Pons (tissue), 1 donor: Measurements from ENCODE around the gene SLC7A4.
"Not testable (repeated sequence)": the region's sequence is repeated elsewhere in the genome, so short reads cannot be mapped to it uniquely, and the experiment has no call there.

Experiments
- DNase-seq: peaks from one replicate; pipeline ENCODE4 v3.0.0-alpha.2; 2016; ENCODE audit warnings: low spot score

Gene SLC7A4

DNA sequence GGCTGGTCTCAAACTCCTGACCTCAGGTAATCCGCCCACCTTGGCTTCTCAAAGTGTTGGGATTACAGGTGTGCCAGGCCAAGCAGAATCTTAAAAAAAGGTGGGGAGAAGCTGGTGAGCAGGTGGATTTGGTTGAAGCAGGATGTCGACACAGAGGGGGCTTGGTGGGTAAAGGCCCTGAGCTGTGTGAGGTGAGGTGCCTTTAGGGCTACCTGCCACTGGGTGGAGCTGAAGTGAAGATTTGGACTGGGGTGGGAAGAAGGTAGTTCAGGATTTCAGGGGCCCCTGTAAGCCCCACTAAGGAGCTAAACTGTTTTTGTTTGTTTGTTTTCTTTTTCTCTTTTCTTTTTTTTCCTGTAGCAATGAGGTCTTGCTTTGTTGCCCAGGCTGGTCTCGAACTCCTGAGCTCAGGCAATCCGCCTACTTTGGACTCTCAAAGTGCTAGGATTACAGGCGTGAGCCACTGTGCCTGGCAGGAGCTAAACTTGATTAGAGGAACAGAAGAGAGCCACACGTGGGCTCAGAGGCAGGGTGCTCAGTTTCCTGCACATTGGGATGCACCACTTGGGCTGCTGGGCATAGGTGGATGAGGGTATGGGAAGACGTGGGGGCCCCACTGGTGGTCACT, 11.4 kb downstream of the SLC7A4 start:
- no peak for DNase-seq

DNA sequence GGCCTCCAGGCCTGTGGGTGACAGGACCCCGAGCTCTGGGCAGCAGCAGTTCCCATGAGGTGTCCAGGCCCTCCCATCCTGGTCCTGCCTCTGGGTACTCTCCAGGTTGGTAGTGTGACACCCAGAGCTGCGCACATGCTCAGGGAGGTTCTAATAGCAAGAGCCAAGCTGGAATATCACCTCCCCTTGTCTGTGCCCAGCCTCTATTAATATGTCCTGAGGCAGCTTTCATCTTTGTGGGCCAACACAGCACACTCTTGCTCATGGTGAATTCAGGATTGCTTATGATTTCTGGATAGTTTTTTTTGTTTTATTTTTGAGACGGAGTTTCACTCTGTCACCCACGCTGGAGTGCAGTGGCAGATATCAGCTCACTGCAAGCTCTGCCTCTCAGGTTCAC, 14.0 kb downstream of the SLC7A4 start:
- no peak for DNase-seq

GRCh38 chr22:21016644-21017420, 15.5 kb downstream of the SLC7A4 start:
- DNase-seq: no peak

GRCh38 chr22:21015466-21016006, 16.8 kb downstream of the SLC7A4 start:
- DNase-seq: no peak

- no peak for DNase-seq
Measured at GRCh38 chr22:21014726-21015465, 17.5 kb downstream of the SLC7A4 start, which contains the start of gene P2RX6. Gene P2RX6, plus strand, starts transcription at chr22:21015165. Its CDS starts 10 bp downstream, at chr22:21015175.

- DNase-seq: peak; percentile 67
Measured at GRCh38 chr22:21014202-21014725, 18.1 kb downstream of the SLC7A4 start.

DNA sequence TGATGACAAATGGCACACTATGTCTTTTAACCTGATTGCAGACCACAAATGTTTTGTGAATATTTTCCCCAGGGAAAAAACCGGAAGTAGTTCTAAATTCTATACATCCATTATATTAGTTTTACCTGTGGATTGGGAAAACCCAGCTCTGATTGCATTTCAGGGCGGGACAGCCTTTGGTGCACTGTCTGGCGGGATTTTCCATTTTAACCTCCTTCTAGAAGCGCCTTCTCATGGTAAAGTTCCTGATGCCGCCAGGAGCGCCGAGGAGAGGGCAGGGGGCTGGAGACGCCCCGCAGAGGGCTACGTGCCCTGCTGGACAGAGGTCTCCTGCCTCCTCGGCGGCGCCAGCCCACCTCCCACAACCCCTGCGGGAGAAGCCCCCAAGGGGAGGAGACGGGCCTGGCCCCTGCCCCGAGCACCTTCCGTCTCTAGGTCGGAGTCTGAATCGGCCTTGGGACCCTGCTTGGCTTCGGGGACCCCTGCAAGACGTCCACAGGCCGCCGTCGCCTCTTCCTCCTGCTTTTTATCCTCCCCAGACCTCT, 18.6 kb downstream of the SLC7A4 start:
- DNase-seq: no peak

- DNase-seq: no peak
Measured at GRCh38 chr22:21012446-21013407, 19.6 kb downstream of the SLC7A4 start.

DNA sequence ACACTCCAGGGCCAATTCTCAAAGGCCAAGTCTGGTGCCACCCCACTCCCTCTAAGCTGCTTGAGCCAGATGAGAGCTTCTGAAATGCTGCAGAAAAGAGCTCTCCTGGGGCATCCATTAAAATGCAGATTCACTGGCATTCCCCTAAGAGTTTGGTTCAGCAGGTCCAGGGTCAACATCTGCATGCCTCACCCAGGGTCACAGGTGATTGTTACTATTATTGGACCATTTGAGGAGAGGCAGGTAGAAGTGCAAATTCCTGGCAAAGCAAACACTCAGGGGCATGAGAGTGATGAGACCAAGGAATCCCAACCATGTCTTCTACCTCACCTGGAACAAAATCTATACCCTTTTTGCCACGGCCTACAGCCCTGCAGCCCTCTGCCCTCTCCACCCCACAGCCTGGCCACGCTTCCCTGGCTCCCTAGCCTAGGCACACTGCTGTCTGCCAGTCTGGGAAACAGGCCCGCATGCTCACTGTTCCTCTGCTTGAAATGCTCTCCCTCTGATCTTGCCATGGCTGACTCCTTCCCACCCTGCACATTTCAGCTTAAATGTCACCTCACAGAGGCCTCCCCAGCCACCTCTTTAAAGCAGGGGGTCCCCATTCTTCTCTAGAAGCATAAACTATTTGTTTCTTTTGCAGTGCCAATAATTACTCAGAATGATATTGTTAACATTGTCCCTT, 21.8 kb downstream of the SLC7A4 start:
- DNase-seq: no peak

GRCh38 chr22:21009638-21010425, 22.5 kb downstream of the SLC7A4 start:
- DNase-seq: no peak

- not testable (repeated sequence) for DNase-seq
Measured at GRCh38 chr22:21009208-21009607, 23.2 kb downstream of the SLC7A4 start.

DNA sequence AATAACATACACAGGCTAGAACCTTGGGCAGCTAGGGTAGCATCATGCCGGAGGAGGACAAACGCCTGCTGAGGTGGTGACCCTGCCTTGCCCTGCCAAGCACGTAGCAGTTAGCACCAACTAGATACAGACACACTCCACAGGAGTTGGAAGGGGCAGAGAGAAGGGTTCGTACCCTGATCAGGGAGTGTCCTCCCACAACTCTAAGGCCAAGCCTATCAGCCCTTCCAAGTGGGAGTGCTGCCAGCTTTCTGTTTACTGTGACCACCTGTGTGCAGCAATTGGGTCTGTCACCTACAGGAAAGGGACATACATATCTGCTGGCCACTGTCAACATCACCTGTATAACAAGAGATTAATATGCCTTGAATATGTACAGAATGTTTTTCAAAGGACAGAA, 28.6 kb downstream of the SLC7A4 start:
- no peak for DNase-seq

DNA sequence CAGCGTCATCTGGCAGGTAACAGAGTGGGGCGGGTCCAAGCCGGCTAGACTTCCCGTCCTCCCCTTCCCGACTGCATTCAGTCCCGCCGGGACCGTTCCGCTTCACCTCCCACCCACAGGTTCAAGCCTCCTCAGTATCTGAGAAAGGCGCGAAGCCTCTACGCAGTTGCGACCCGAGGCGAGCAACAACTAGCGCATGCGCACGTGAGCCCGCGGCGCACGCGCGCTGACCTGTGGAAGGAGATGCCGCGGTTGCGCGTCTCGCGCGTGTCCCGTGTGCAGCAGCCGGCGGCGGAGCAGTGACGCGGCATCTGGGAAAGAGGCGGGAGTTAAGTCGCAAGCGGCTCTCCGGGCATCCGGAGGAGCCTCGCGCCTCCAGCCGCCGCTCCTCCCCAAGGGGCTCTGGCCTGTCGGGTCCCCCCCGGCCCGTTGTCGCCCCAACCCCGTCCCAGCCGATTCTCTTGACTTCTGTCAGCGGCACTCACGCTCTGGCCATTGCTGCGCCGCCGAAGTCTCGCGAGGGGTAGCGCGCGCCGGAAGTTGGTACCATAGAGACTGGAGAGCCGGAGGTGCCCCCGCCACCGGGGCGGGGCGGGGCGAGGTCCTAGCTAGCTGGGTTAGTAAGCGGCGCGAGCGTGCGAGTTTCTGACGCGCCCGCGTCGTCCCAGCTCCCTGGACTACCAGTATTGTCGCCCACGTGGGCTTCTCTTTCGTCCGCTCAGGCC, 30.6 kb downstream of the SLC7A4 start, which contains the start of gene THAP7:
Gene THAP7, minus strand, starts transcription at position 518 of the 725 bp plus-strand sequence. Its CDS starts 207 bp downstream, at position 311.
- peak; percentile 93 for DNase-seq

- no peak for DNase-seq
Measured at GRCh38 chr22:21000987-21001600, 31.3 kb downstream of the SLC7A4 start.

- DNase-seq: no peak
Measured at GRCh38 chr22:21000207-21000986, 32.0 kb downstream of the SLC7A4 start.

- no peak for DNase-seq
Measured at GRCh38 chr22:20999350-21000206, 32.8 kb downstream of the SLC7A4 start.
